T-helper 2 cell treated with Interferon-gamma antibody and Interleukin-4, amounts not matched to agents 5 μg/mL and 100 μg/mL, for 36 hours (primary cell): ENCODE measurements around the gene FRG2C.
"Not testable (repeated sequence)": the region's sequence is repeated elsewhere in the genome, so short reads cannot be mapped to it uniquely, and the experiment has no call there.

ENCODE experiments used
- DNase-seq: peaks from one replicate; pipeline ENCODE4 v3.0.0; 2021; ENCODE audit warnings: low spot score
- H3K27ac Mint-ChIP-seq: one replicate; pipeline ENCODE4 v1.8.0; 2021; ENCODE audit warnings: mild to moderate bottlenecking, mixed read lengths
- H3K27me3 Mint-ChIP-seq: one replicate; pipeline ENCODE4 v1.8.0; 2021; ENCODE audit warnings: low read depth, mixed read lengths
- H3K36me3 Mint-ChIP-seq: one replicate; pipeline ENCODE4 v1.8.0; 2021; ENCODE audit warnings: low read depth, mixed read lengths
- H3K4me1 Mint-ChIP-seq: one replicate; pipeline ENCODE4 v1.8.0; 2021; ENCODE audit warnings: low read depth, mixed read lengths
- H3K4me3 Mint-ChIP-seq: one replicate; pipeline ENCODE4 v1.8.0; 2022; ENCODE audit warnings: mild to moderate bottlenecking, moderate library complexity, mixed read lengths
- H3K9me3 Mint-ChIP-seq: one replicate; pipeline ENCODE4 v1.8.0; 2021; ENCODE audit warnings: mixed read lengths

Gene FRG2C

GRCh38 chr3:75655956-75656355 is 8.2 kb upstream of the FRG2C start:
- H3K4me1 Mint-ChIP-seq, DNase-seq, H3K36me3 Mint-ChIP-seq, H3K27ac Mint-ChIP-seq, H3K4me3 Mint-ChIP-seq, H3K9me3 Mint-ChIP-seq: not testable (repeated sequence)
- peaks cover 24% of the 10 kb centered on the region for H3K27me3 Mint-ChIP-seq

DNA sequence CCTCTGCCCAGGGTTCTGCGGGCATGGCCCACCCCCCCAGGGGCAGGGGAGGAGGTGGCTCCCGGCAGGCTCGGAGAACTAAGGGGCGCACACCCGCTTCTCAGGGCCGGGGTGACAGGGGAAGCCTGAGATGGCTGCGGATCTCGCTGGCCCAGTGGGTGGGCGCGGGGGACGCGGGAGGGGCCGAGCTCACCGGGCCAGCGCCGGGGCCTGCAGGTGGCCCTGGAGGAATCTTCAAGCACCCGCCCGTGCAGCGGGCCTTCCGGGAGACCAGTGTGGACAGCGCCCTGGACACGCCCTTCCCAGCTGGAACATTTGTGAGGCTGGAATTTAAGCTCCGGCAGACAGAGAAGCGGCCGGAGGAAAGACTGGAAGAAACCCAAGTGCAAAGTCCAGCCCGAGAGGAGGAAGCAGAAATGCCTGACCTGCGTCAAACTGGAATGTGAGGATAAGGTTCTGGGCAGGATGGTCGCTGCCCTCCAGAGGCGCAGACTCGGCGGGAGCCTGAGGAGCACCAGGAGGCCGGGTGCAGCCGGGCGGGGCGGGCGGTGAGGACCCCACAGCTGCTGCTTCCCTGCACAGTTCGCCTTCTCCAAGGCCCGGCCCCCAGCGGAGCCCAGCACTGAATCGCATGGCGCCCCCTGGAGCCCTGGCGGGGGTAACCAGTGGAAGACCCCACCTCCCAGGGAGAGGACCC is 5.6 kb upstream of the FRG2C start:
- H3K4me1 Mint-ChIP-seq = not testable (repeated sequence)

DNA sequence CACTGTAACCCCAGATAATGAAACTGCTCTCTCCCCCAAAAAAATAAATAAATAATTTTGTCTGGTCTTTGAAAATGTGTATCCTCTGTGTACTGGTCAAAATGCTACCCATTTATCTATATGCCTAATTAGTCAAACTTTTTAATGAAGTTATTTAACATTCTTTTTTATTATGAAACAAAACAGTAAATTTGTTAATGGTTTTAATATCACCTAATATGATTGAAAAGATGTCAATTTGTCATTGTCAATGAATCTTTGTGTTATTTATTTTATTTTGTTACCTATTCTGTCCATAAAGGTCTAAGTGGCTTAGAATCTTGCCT is 5.1 kb upstream of the FRG2C start:
- Mint-ChIP-seq H3K4me3 (peak overlapping the region; percentile 32), H3K27me3 (peaks cover 24% of the 10 kb centered on the region)
- not testable (repeated sequence) for DNase-seq, H3K27ac Mint-ChIP-seq, H3K4me1 Mint-ChIP-seq, H3K9me3 Mint-ChIP-seq, H3K36me3 Mint-ChIP-seq

More for the DNA sequence above, 5.6 kb upstream of the FRG2C start:
- not testable (repeated sequence) for H3K36me3 Mint-ChIP-seq, DNase-seq, H3K27ac Mint-ChIP-seq, H3K9me3 Mint-ChIP-seq
- Mint-ChIP-seq H3K27me3 (peaks cover 24% of the 10 kb centered on the region), H3K4me3 (peak overlapping the region; percentile 55)

GRCh38 chr3:75665626-75666025 is 1.5 kb downstream of the FRG2C start:
- H3K4me3 Mint-ChIP-seq, DNase-seq, H3K4me1 Mint-ChIP-seq, H3K27ac Mint-ChIP-seq, H3K36me3 Mint-ChIP-seq: not testable (repeated sequence)
- peaks cover 26% of the 10 kb centered on the region for H3K9me3 Mint-ChIP-seq
- H3K27me3 Mint-ChIP-seq = peaks cover 21% of the 10 kb centered on the region

GRCh38 chr3:75667757-75668701 is 3.9 kb downstream of the FRG2C start:
- not testable (repeated sequence) for H3K27ac Mint-ChIP-seq, DNase-seq, H3K4me3 Mint-ChIP-seq, H3K4me1 Mint-ChIP-seq, H3K36me3 Mint-ChIP-seq
- Mint-ChIP-seq H3K27me3 (peaks cover 38% of the 10 kb centered on the region), H3K9me3 (peaks cover 36% of the 10 kb centered on the region)

GRCh38 chr3:75668759-75669347 is 4.7 kb downstream of the FRG2C start:
- H3K36me3 Mint-ChIP-seq, H3K27ac Mint-ChIP-seq, H3K4me3 Mint-ChIP-seq, H3K4me1 Mint-ChIP-seq: not testable (repeated sequence)
- Mint-ChIP-seq H3K27me3 (peaks cover 43% of the 10 kb centered on the region), H3K9me3 (peaks cover 40% of the 10 kb centered on the region)
- DNase-seq = peak; percentile 23

DNA sequence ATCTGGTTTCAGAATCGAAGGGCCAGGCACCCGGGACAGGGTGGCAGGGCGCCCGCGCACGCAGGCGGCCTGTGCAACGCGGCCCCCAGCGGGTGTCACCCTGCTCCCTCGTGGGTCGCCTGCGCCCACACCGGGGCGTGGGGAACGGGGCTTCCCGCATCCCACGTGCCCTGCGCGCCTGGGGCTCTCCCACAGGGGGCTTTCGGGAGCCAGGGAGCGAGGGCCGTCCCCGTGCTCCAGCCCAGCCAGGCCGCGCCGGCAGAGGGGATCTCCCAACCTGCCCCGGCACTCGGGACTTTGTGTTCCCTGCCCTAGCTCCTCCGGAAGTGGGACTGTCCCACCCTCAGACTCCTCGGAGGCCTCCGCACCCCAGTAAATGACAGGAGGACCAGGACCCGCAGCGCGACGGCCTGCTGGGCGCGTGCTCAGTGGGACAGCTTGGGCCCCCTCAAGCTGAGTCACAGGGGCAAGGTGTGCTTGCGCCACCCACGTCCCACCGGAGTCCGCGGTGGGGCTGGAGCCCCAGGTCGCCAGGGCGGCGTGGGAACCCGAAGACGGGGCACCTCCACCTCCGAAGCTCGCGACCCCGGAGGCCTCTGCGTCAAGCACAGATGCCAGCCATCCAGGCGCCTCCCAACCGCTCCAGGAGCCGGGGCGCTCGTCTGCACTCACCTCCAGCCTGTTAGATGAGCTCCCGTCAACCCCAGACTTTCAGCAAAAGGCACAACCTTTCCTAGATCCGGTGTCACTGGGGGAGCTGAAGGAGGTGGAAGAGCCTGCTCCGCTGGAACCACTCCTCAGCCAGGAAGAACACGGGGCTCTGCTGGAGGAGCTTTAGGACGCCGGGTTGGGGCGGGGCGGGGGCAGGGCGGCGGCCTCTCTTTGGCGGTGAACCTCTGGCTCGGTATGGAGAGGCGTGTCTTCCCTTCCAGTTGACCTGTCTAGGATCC is 5.5 kb downstream of the FRG2C start:
- Mint-ChIP-seq H3K27me3 (peaks cover 43% of the 10 kb centered on the region), H3K9me3 (peaks cover 37% of the 10 kb centered on the region)
- H3K36me3 Mint-ChIP-seq, H3K4me3 Mint-ChIP-seq, H3K4me1 Mint-ChIP-seq, DNase-seq, H3K27ac Mint-ChIP-seq: not testable (repeated sequence)

DNA sequence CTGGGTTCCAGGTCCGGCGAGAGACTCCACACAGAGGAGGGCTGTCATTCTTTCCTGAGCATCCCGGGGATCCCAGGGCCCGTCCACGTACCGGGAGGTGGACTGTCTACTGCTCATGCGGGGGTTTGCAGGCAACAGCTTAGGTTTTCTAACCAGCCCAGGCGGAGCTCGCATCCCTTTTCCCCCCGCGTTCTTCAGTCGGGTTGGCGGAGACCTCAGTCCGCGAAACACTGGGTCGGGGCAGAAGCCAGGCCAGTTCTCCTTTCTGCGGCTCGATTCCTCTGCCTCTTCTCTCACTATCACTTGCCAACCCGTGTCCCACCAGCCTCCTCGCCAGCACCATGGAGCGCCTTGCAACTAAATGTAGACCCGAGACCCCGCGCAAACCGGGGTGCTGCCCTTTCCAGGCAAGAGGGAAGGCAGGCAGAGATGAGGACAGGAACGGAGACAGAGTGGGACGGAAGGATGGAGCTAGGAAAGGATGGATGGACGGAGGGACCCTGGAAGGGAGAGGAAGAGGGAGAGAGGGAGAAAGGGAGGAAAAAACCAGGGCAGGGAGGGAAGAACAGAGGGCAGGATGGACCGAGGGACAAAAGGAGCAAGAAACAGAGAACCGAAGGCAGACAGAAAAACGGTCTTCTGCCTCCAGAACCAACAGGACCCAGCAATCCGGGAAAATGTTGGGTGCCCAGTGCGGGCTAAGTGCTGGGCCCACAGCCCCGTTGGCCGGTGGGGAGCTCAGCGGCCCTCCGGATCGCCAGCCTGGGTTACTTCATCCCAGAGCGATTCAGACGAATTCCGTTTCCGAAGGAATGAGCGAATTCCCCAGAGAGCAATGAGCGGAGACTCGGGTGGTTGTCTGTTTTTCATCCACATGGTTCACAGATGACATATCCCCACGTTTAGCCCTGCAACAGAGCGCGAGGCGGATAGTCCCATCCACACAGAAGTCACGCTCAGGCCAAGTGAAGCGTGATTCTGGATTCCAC is 6.5 kb downstream of the FRG2C start:
- Mint-ChIP-seq H3K4me3 (peak overlapping the region; percentile 30), H3K9me3 (peaks cover 38% of the 10 kb centered on the region), H3K27me3 (peaks cover 43% of the 10 kb centered on the region)
- H3K4me1 Mint-ChIP-seq, H3K36me3 Mint-ChIP-seq, H3K27ac Mint-ChIP-seq, DNase-seq: not testable (repeated sequence)

DNA sequence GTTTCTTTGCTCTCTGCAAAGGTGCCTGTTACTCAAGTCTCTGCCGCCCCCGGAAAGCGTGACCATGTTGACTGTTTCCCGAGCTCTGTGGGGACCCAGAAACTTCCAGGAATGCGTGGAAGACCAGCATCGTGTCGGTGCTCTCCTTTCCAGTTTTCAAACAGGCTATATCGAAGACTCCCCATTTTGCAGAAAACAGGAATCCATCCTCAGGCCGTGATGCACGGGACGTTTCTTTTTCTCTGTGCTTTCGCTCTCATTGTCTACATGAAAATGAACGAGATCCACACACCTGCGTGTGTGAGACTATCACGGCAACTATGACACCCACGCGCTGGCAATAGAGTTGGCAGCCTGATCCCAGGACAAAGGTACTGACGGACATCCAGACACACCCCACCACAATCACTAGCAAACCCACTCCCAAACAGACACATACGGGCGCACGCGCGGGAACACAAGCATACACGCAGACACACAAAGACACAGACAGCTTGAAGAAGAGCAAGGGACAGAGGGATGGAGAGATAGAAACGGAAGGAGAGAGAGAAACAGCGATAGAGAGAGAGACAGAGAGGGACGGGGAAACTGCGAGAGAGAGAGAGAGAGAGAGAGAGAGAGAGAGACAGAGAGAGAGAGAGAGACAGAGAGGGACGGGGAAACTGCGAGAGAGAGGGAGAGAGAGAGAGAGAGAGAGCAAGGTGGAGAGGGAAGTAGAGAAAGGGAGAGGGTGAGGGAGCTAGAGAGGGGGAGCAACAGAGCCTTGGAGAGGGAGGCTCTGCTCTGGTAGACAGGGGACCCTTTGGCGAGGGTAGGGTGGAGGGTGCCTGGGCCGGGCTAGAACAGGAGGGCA is 7.4 kb downstream of the FRG2C start:
- not testable (repeated sequence) for H3K4me3 Mint-ChIP-seq, H3K4me1 Mint-ChIP-seq, DNase-seq, H3K36me3 Mint-ChIP-seq
- peaks cover 43% of the 10 kb centered on the region for H3K27me3 Mint-ChIP-seq
- H3K27ac Mint-ChIP-seq = peak overlapping the region; percentile 11
- H3K9me3 Mint-ChIP-seq = peaks cover 44% of the 10 kb centered on the region

- H3K9me3 Mint-ChIP-seq = peaks cover 41% of the 10 kb centered on the region
Measured at GRCh38 chr3:75672140-75672775, 8.1 kb downstream of the FRG2C start.

DNA sequence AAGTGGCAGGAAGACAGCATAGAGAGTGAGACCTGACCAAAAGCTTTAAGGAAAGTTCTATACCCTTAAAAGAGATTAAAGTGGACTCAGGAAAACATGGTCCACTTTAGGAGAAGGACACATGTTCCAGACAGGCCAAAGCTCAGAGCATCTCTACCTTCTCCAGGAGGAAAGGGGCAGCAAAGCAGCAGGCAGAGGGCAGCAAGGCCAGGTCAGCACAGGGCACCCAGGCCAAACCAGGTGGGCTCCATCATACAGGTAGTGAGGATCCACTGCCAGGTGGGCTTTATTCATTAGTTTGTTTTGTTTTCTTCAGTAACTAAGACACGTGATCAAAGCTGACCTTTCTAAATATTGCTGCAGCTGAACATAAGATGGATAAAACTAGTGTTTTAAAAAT is 19.8 kb downstream of the FRG2C start:
- H3K36me3 Mint-ChIP-seq, H3K4me1 Mint-ChIP-seq, H3K27ac Mint-ChIP-seq, H3K4me3 Mint-ChIP-seq, DNase-seq, H3K27me3 Mint-ChIP-seq: not testable (repeated sequence)
- H3K9me3 Mint-ChIP-seq = peaks cover 24% of the 10 kb centered on the region

More at GRCh38 chr3:75672140-75672775, 8.1 kb downstream of the FRG2C start:
- not testable (repeated sequence) for H3K27ac Mint-ChIP-seq, H3K4me3 Mint-ChIP-seq, H3K4me1 Mint-ChIP-seq, DNase-seq, H3K36me3 Mint-ChIP-seq
- peaks cover 40% of the 10 kb centered on the region for H3K27me3 Mint-ChIP-seq
